ENCODE results near the gene ITGBL1.

- no peak for TF ChIP-seq CTCF (IDR thresholded peaks at IDR 0.05)
- no peak for TF ChIP-seq EZH2 (IDR thresholded peaks at IDR 0.05; ENCODE audit: borderline replicate concordance, insufficient read depth, low read depth, low read length, poor library complexity, severe bottlenecking)
Observed at GRCh38 chr13:101457176-101457575, 4.7 kb downstream of the ITGBL1 start.

Measured in B cell (primary cell).